Keratinocyte (primary cell): ENCODE data around the gene UCHL1.

ENCODE experiments used
- CTCF ChIP-seq, 3 experiments: IDR thresholded peaks in 1 of 3; conservative IDR thresholded peaks in 1 of 3; optimal IDR thresholded peaks in 1 of 3; 2 replicates in 2 of 3; 3 replicates in 1 of 3; pipeline versions ENCODE3 to v1.5.1; 2011; ENCODE audit warnings: low read length in 3 of 3, mild to moderate bottlenecking in 3 of 3, moderate library complexity in 2 of 3, control low read depth in 1 of 3, inconsistent platforms in 1 of 3; ENCODE audit not compliant: insufficient read depth in 2 of 3; ENCODE audit errors: extremely low read depth in 1 of 3
- EZH2 ChIP-seq: IDR thresholded peaks from one replicate; pipeline ENCODE4 v1.6.1; 2012; ENCODE audit warnings: inconsistent platforms, mild to moderate bottlenecking, low read length, moderate library complexity

GRCh38 chr4:41267997-41268396 is 11.3 kb downstream of the UCHL1 start:
- TF ChIP-seq CTCF (optimal IDR thresholded peaks at IDR 0.05 in 1 of 3, IDR thresholded peaks at IDR 0.05 in 1 of 3, conservative IDR thresholded peaks at IDR 0.05 in 1 of 3; ENCODE audit: extremely low read depth in 1 of 3, insufficient read depth in 2 of 3, low read length in 3 of 3) (no peak), EZH2 (no peak)
